Stomach (tissue), 9 donors: ENCODE measurements around the gene ALDH1A1. TPM values are rescaled to one million over a fixed set of nuclear protein-coding genes. Genes with fewer than 3 reads are reported as not detected.

ENCODE experiments used
- DNase-seq, 2 donors: peaks; one replicate each; pipeline versions ENCODE4 v3.0.0 to v3.0.0-alpha.2; 2013 to 2019
- H3K27ac ChIP-seq, 5 donors: fragments of 200-600 bp in 4 of 5; sonication (generic) in 4 of 5; one replicate each; pipeline ENCODE4 v1.5.1; 2013 to 2019; ENCODE audit warnings: mild to moderate bottlenecking in 1 of 5, moderate library complexity in 1 of 5
- H3K27me3 ChIP-seq, 3 donors: fragments of 200-600 bp; sonication (generic); one replicate each; pipeline ENCODE4 v1.5.1; 2017 to 2019; ENCODE audit warnings: mixed run types in 1 of 3
- H3K36me3 ChIP-seq, 4 donors: fragments of 200-600 bp; sonication (generic); 1 replicate in 3 of 4; 2 replicates in 1 of 4; pipeline ENCODE4 v1.5.1; 2016 to 2019
- H3K4me1 ChIP-seq, 4 donors: fragments of 200-600 bp; sonication (generic); one replicate each; pipeline ENCODE4 v1.5.1; 2016 to 2019
- H3K4me3 ChIP-seq, 4 donors: fragments of 200-600 bp; sonication (generic) in 3 of 4; one replicate each; pipeline ENCODE4 v1.5.1; 2016 to 2019; ENCODE audit warnings: mild to moderate bottlenecking in 1 of 4
- H3K9me3 ChIP-seq, 4 donors: fragments of 200-600 bp; sonication (generic); one replicate each; pipeline ENCODE4 v1.5.1; 2016 to 2019
- EP300 ChIP-seq: sonication (generic); formaldehyde crosslinking; IDR thresholded peaks from one replicate; pipeline ENCODE4 v1.6.1; 2017; ENCODE audit warnings: antibody characterized with exemption
- POLR2A ChIP-seq, 4 donors: fragments of 450-650 bp; IDR thresholded peaks; one replicate each; pipeline ENCODE4 v1.6.1; 2016; ENCODE audit warnings: antibody characterized with exemption in 4 of 4, control low read depth in 2 of 4, mild to moderate bottlenecking in 1 of 4, moderate library complexity in 1 of 4
- POLR2AphosphoS5 ChIP-seq, 3 donors: sonication (generic); formaldehyde crosslinking; IDR thresholded peaks; one replicate each; pipeline ENCODE4 v1.6.1; 2016; ENCODE audit warnings: antibody characterized with exemption in 3 of 3
- WGBS, 5 donors: extraction: QIAGEN DNeasy Blood & Tissue Kit in 3 of 5; methylation state at CpG; one replicate each; pipeline versions ENCODE4 v1.1.5 to v1.1.7; 2013 to 2018; 5-methylcytosine and 5-hydroxymethylcytosine counted together
- intact Hi-C: fragments of 100-400 bp; cut with DNase I; formaldehyde crosslinking; loops from one replicate; pipeline ENCODE4 v1.15.1; 2023; ENCODE audit warnings: low total_unique reads
- polyA plus RNA-seq, 3 donors: library from polyadenylated mRNA; stranded (reverse); fragments of 200-250 nt; gene quantifications; one replicate each; pipeline ENCODE4 v1.2.3, GENCODE V29; 2013
- total RNA-seq, 5 donors: library from RNA; depleted of rRNA; stranded (reverse); fragments of >200 nt; gene quantifications; one replicate each; pipeline versions ENCODE4 v1.1.0 to v1.2.3, GENCODE V29; 2014 to 2016
- TF ChIP-seq, protein P1 (sequence below), 7 experiments: fragments of 450-650 bp in 4 of 7; fragments of 200-600 bp in 3 of 7; sonication (generic) in 3 of 7; IDR thresholded peaks; one replicate each; pipeline ENCODE4 v1.5.1; 2016 to 2019; ENCODE audit warnings: antibody characterized with exemption in 7 of 7, control low read depth in 2 of 7, mild to moderate bottlenecking in 1 of 7
- donor health status: healthy with polysubstance abuse.
- donor health status: Bipolar disorder and iron deficiency.
- donor health status: healthy.

ALDH1A1 gene
- total and polyA plus RNA-seq, 8 donors, result 92.1 to 423 (median 252) TPM

DNA sequence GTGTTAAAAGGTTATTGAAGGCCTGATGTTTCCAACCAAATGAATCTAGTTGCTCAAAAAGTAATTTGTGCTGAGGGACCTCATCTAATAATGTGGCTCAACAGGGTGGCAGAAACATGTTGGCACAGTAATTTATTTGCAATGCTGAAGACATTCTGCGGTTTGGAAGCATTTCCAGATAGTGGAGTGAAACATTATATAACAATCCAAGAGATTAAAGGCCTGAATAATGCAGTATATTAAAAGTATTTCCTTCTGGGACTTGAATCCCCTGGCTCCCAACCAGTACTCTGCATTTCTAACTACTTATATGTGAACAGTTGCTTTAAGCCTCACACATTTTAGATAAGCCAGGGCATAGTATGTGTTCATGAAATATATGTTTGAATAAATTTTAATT is 25.9 kb upstream of the ALDH1A1 start:
- Histone ChIP-seq H3K9me3 (no peaks in the 10 kb centered on the region), H3K36me3 (no peaks in the 10 kb centered on the region), H3K4me1 (peaks cover 17 to 56% (median 27%) of the 10 kb centered on the region in 4 donors), H3K27ac (peak overlapping the region in 4 of 5 donors; percentile 14 to 71 (median 52)), H3K4me3 (no peak overlapping the region), H3K27me3 (no peaks in the 10 kb centered on the region)
- DNase-seq, result no peak
- TF ChIP-seq POLR2AphosphoS5 (IDR thresholded peaks at IDR 0.05) (peak in 1 of 3 donors; percentile 52), POLR2A (IDR thresholded peaks at IDR 0.05) (no peak), EP300 (no peak)
- TF ChIP-seq, protein P1, sequence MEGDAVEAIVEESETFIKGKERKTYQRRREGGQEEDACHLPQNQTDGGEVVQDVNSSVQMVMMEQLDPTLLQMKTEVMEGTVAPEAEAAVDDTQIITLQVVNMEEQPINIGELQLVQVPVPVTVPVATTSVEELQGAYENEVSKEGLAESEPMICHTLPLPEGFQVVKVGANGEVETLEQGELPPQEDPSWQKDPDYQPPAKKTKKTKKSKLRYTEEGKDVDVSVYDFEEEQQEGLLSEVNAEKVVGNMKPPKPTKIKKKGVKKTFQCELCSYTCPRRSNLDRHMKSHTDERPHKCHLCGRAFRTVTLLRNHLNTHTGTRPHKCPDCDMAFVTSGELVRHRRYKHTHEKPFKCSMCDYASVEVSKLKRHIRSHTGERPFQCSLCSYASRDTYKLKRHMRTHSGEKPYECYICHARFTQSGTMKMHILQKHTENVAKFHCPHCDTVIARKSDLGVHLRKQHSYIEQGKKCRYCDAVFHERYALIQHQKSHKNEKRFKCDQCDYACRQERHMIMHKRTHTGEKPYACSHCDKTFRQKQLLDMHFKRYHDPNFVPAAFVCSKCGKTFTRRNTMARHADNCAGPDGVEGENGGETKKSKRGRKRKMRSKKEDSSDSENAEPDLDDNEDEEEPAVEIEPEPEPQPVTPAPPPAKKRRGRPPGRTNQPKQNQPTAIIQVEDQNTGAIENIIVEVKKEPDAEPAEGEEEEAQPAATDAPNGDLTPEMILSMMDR (IDR thresholded peaks at IDR 0.05), result no peak
- 24 to 40% (median 30%) methylated on average over 1 of the region's 1 CpG for WGBS, 5 donors
- intact Hi-C loops, result no loop called here

DNA sequence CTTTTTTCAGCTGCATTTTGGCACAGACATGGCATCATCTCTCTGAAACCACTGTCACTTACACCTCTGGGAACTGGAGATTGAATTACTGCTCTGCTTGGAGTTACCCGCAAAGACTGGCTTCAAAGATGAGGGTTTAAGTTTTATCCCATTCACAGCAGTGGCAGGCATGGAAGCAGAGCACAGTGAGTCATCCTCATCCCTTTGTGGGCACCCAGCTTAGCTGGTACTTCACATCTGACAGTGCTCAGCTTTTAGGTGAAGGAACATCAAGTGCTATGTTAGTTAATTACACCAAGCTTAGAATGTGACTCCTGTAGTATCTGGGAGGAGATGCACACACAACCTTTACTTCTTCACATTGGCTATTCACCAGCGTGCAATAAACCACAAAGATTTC is 24.8 kb upstream of the ALDH1A1 start:
- no peak for DNase-seq
- no peak for TF ChIP-seq POLR2A (IDR thresholded peaks at IDR 0.05)
- no peak for TF ChIP-seq EP300
- no peak for TF ChIP-seq POLR2AphosphoS5 (IDR thresholded peaks at IDR 0.05)
- TF ChIP-seq, protein P1 (IDR thresholded peaks at IDR 0.05), result no peak
- H3K27ac ChIP-seq, result peak overlapping the region in 4 of 5 donors; percentile 14 to 71 (median 52)
- H3K4me1 ChIP-seq, result peaks cover 11 to 45% (median 23%) of the 10 kb centered on the region in 4 donors
- H3K9me3 ChIP-seq, result no peaks in the 10 kb centered on the region
- no peak overlapping the region for H3K4me3 ChIP-seq
- H3K36me3 ChIP-seq, result no peaks in the 10 kb centered on the region
- intact Hi-C loops, result no loop called here
- H3K27me3 ChIP-seq, result no peaks in the 10 kb centered on the region
- WGBS, 5 donors, result 65 to 74% (median 72%) methylated on average over 2 of the region's 2 CpGs

DNA sequence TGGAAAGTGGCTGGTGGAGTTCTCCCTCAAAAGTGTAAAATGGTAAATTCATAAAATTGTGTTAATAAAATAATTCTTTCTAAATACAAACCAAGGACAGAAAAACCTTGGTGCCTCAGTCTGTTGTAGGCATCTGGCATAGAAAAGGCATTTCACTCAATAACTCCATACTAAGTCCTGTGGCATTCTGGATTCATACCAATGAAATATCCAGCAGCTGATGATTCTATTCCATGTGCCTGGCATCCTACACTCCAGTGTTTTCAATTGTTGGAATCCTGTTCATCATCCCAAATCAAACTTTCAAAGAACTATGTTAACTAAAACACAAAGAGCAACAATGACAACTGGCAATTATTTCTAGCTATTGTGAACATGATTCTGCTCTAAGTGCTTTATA is 21.6 kb upstream of the ALDH1A1 start:
- no peak for DNase-seq
- Histone ChIP-seq H3K9me3 (no peaks in the 10 kb centered on the region), H3K36me3 (no peaks in the 10 kb centered on the region), H3K27ac (no peak overlapping the region), H3K4me3 (no peak overlapping the region), H3K27me3 (no peaks in the 10 kb centered on the region), H3K4me1 (peaks cover 3 to 21% (median 12%) of the 10 kb centered on the region in 4 donors)
- intact Hi-C loops, result no loop called here
- TF ChIP-seq POLR2AphosphoS5 (IDR thresholded peaks at IDR 0.05) (no peak), POLR2A (IDR thresholded peaks at IDR 0.05) (no peak), EP300 (no peak)
- TF ChIP-seq, protein P1 (IDR thresholded peaks at IDR 0.05), result no peak

DNA sequence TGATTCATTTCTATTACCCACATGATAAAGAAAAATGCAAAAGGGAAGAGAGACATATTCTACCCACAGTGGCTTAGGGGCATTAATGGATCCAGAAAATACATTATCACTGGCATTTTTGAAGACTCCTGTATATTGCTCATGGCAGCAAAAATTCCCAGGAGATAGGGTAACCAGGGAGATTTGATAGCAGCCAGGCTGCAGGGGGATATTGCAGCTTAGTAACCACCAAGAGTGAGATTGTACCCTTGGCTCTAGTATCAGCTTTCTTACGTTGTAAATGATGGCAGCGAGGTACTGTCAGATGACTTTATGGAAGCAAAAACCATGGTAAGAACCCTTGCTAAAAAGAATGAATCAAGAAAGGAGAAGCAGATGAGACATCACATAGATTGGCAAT is 19.8 kb upstream of the ALDH1A1 start:
- no peak for TF ChIP-seq EP300
- TF ChIP-seq POLR2A (IDR thresholded peaks at IDR 0.05), result no peak
- no peak for TF ChIP-seq POLR2AphosphoS5 (IDR thresholded peaks at IDR 0.05)
- TF ChIP-seq, protein P1 (IDR thresholded peaks at IDR 0.05), result no peak
- 80 to 95% (median 86%) methylated on average over 2 of the region's 2 CpGs for WGBS, 5 donors
- intact Hi-C loops, result no loop called here
- Histone ChIP-seq H3K36me3 (no peaks in the 10 kb centered on the region), H3K27me3 (no peaks in the 10 kb centered on the region), H3K27ac (no peak overlapping the region), H3K4me3 (no peak overlapping the region), H3K9me3 (no peaks in the 10 kb centered on the region), H3K4me1 (peaks cover 2 to 3% (median 2%) of the 10 kb centered on the region in 4 donors)
- DNase-seq, result peak in 1 of 2 donors; percentile 34
